Dendritic cell treated with granulocyte-macrophage colony-stimulating factor and Interleukin-4, amounts not matched to agents 40 ng/mL and 50 ng/mL, for 4 days (primary cell): Measurements from ENCODE around the gene TP53I11.

Experiments
- H3K27ac Mint-ChIP-seq: one replicate; pipeline ENCODE4 v1.8.0; 2022; ENCODE audit warnings: mild to moderate bottlenecking, mixed read lengths
- H3K27me3 Mint-ChIP-seq: one replicate; pipeline ENCODE4 v1.8.0; 2022; ENCODE audit warnings: mild to moderate bottlenecking, mixed read lengths
- H3K36me3 Mint-ChIP-seq: one replicate; pipeline ENCODE4 v1.8.0; 2022; ENCODE audit warnings: low read depth, mixed read lengths
- H3K4me1 Mint-ChIP-seq: one replicate; pipeline ENCODE4 v1.8.0; 2022; ENCODE audit warnings: low read depth, mixed read lengths
- H3K4me3 Mint-ChIP-seq: one replicate; pipeline ENCODE4 v1.8.0; 2022; ENCODE audit warnings: mild to moderate bottlenecking, moderate library complexity, mixed read lengths
- H3K9me3 Mint-ChIP-seq: one replicate; pipeline ENCODE4 v1.8.0; 2022; ENCODE audit warnings: mixed read lengths
- intact Hi-C: fragments of 100-400 bp; cut with micrococcal nuclease; formaldehyde crosslinking; loops from one replicate; pipeline ENCODE4 v1.15.0; 2022

The TP53I11 gene

GRCh38 chr11:44986315-44986714, 35.6 kb upstream of the TP53I11 start:
- intact Hi-C loops = no loop called here
- Mint-ChIP-seq H3K27me3 (peaks cover 11% of the 10 kb centered on the region), H3K4me3 (no peak overlapping the region), H3K27ac (no peak overlapping the region), H3K4me1 (no peaks in the 10 kb centered on the region), H3K36me3 (no peaks in the 10 kb centered on the region), H3K9me3 (no peaks in the 10 kb centered on the region)

GRCh38 chr11:44985721-44986120, 35.0 kb upstream of the TP53I11 start:
- H3K4me3 Mint-ChIP-seq = no peak overlapping the region
- no peak overlapping the region for H3K27ac Mint-ChIP-seq
- H3K4me1 Mint-ChIP-seq = no peaks in the 10 kb centered on the region
- peaks cover 11% of the 10 kb centered on the region for H3K27me3 Mint-ChIP-seq
- no peaks in the 10 kb centered on the region for H3K9me3 Mint-ChIP-seq
- intact Hi-C loops = no loop called here
- no peaks in the 10 kb centered on the region for H3K36me3 Mint-ChIP-seq

- Mint-ChIP-seq H3K27ac (no peak overlapping the region), H3K9me3 (no peaks in the 10 kb centered on the region), H3K4me1 (no peaks in the 10 kb centered on the region), H3K4me3 (no peak overlapping the region), H3K36me3 (no peaks in the 10 kb centered on the region), H3K27me3 (peaks cover 12% of the 10 kb centered on the region)
- intact Hi-C loops = no loop called here
These were observed 33.1 kb upstream of the TP53I11 start for GRCh38 chr11:44983786-44984185.

- no peaks in the 10 kb centered on the region for H3K9me3 Mint-ChIP-seq
These were observed 31.9 kb upstream of the TP53I11 start for GRCh38 chr11:44982496-44983062.

GRCh38 chr11:44980533-44981427, 30.1 kb upstream of the TP53I11 start:
- Mint-ChIP-seq H3K9me3 (no peaks in the 10 kb centered on the region), H3K27ac (no peak overlapping the region), H3K4me3 (no peak overlapping the region), H3K27me3 (peaks cover 9% of the 10 kb centered on the region), H3K36me3 (no peaks in the 10 kb centered on the region), H3K4me1 (no peaks in the 10 kb centered on the region)
- intact Hi-C loops = no loop called here

More at GRCh38 chr11:44982496-44983062, 31.9 kb upstream of the TP53I11 start:
- no peaks in the 10 kb centered on the region for H3K36me3 Mint-ChIP-seq
- no peak overlapping the region for H3K27ac Mint-ChIP-seq
- H3K4me1 Mint-ChIP-seq = no peaks in the 10 kb centered on the region
- intact Hi-C loops = no loop called here
- H3K4me3 Mint-ChIP-seq = no peak overlapping the region
- peaks cover 8% of the 10 kb centered on the region for H3K27me3 Mint-ChIP-seq

GRCh38 chr11:44979543-44980399, 29.1 kb upstream of the TP53I11 start:
- Mint-ChIP-seq H3K27me3 (peaks cover 6% of the 10 kb centered on the region), H3K4me1 (no peaks in the 10 kb centered on the region), H3K36me3 (no peaks in the 10 kb centered on the region), H3K4me3 (no peak overlapping the region), H3K27ac (no peak overlapping the region), H3K9me3 (no peaks in the 10 kb centered on the region)
- intact Hi-C loops = no loop called here

GRCh38 chr11:44978961-44979331, 28.3 kb upstream of the TP53I11 start:
- Mint-ChIP-seq H3K9me3 (no peaks in the 10 kb centered on the region), H3K4me1 (no peaks in the 10 kb centered on the region), H3K27ac (no peak overlapping the region), H3K36me3 (no peaks in the 10 kb centered on the region), H3K4me3 (no peak overlapping the region), H3K27me3 (peaks cover 6% of the 10 kb centered on the region)
- intact Hi-C loops = no loop called here

GRCh38 chr11:44978274-44978960, 27.7 kb upstream of the TP53I11 start:
- H3K9me3 Mint-ChIP-seq = no peaks in the 10 kb centered on the region
- H3K4me3 Mint-ChIP-seq = no peak overlapping the region
- no peak overlapping the region for H3K27ac Mint-ChIP-seq
- H3K36me3 Mint-ChIP-seq = no peaks in the 10 kb centered on the region
- H3K4me1 Mint-ChIP-seq = no peaks in the 10 kb centered on the region
- H3K27me3 Mint-ChIP-seq = peaks cover 6% of the 10 kb centered on the region
- intact Hi-C loops = no loop called here

GRCh38 chr11:44977493-44977984, 26.9 kb upstream of the TP53I11 start:
- Mint-ChIP-seq H3K27me3 (peaks cover 6% of the 10 kb centered on the region), H3K4me1 (no peaks in the 10 kb centered on the region), H3K9me3 (no peaks in the 10 kb centered on the region), H3K27ac (no peak overlapping the region), H3K4me3 (no peak overlapping the region), H3K36me3 (no peaks in the 10 kb centered on the region)
- intact Hi-C loops = no loop called here

- Mint-ChIP-seq H3K4me1 (no peaks in the 10 kb centered on the region), H3K27me3 (peaks cover 6% of the 10 kb centered on the region), H3K27ac (no peak overlapping the region), H3K4me3 (no peak overlapping the region), H3K9me3 (no peaks in the 10 kb centered on the region), H3K36me3 (no peaks in the 10 kb centered on the region)
- intact Hi-C loops = no loop called here
These were observed 25.9 kb upstream of the TP53I11 start for GRCh38 chr11:44976576-44976975.

- H3K4me1 Mint-ChIP-seq = peaks cover 17% of the 10 kb centered on the region
- H3K4me3 Mint-ChIP-seq = no peak overlapping the region
- no peaks in the 10 kb centered on the region for H3K9me3 Mint-ChIP-seq
- no peak overlapping the region for H3K27ac Mint-ChIP-seq
- intact Hi-C loops = no loop called here
- H3K27me3 Mint-ChIP-seq = peaks cover 3% of the 10 kb centered on the region
- H3K36me3 Mint-ChIP-seq = no peaks in the 10 kb centered on the region
These were observed 23.8 kb upstream of the TP53I11 start for GRCh38 chr11:44974402-44975000.

- H3K36me3 Mint-ChIP-seq = no peaks in the 10 kb centered on the region
- intact Hi-C loops = no loop called here
- no peak overlapping the region for H3K4me3 Mint-ChIP-seq
- no peaks in the 10 kb centered on the region for H3K9me3 Mint-ChIP-seq
- no peak overlapping the region for H3K27ac Mint-ChIP-seq
- peaks cover 18% of the 10 kb centered on the region for H3K4me1 Mint-ChIP-seq
- H3K27me3 Mint-ChIP-seq = peaks cover 3% of the 10 kb centered on the region
These were observed 23.1 kb upstream of the TP53I11 start for GRCh38 chr11:44973632-44974401.
